Measurements from ENCODE around the gene KCMF1.

The KCMF1 gene

GRCh38 chr2:84995826-84996225, 24.9 kb downstream of the KCMF1 start:
- Histone ChIP-seq H4K20me1 (ENCODE audit: control insufficient read depth, insufficient read depth, low read depth, low read length) (peaks cover 3% of the 10 kb centered on the region; the same call in 1 of the 2 replicates), H3K4me1 (ENCODE audit: control insufficient read depth, low read length) (peaks cover 8% of the 10 kb centered on the region), H3K4me3 (ENCODE audit: low read length) (no peak overlapping the region), H3K4me2 (ENCODE audit: low read length) (no peak overlapping the region), H3K27me3 (ENCODE audit: control insufficient read depth, low read length) (no peaks in the 10 kb centered on the region), H3K36me3 (ENCODE audit: control insufficient read depth, low read length) (no peaks in the 10 kb centered on the region; the same call in 1 of the 2 replicates), H3K9me3 (ENCODE audit: control insufficient read depth, insufficient read depth, low read length) (no peaks in the 10 kb centered on the region), H3K79me2 (ENCODE audit: control insufficient read depth, low read length) (peaks cover 97% of the 10 kb centered on the region), H3F3A (ENCODE audit: control insufficient read depth, insufficient read depth) (no peaks in the 10 kb centered on the region), H3K9me2 (replicated peaks; ENCODE audit: control insufficient read depth, low read length) (no peaks in the 10 kb centered on the region), H3K27ac (ENCODE audit: low read depth, low read length) (no peak overlapping the region)
- TF ChIP-seq CTCF (IDR thresholded peaks at IDR 0.05; ENCODE audit: low read depth, low read length, poor library complexity, severe bottlenecking) (no peak), EZH2phosphoT487 (IDR thresholded peaks at IDR 0.05; ENCODE audit: borderline replicate concordance, low read length) (no peak)

GRCh38 chr2:84996909-84997308, 25.9 kb downstream of the KCMF1 start:
- no peaks in the 10 kb centered on the region for H3K9me3 ChIP-seq (ENCODE audit: control insufficient read depth, insufficient read depth, low read length)
- H3K4me1 ChIP-seq (ENCODE audit: control insufficient read depth, low read length) = peaks cover 8% of the 10 kb centered on the region
- no peak overlapping the region for H3K4me3 ChIP-seq (ENCODE audit: low read length)
- no peaks in the 10 kb centered on the region for H3F3A ChIP-seq (ENCODE audit: control insufficient read depth, insufficient read depth)
- H3K4me2 ChIP-seq (ENCODE audit: low read length) = no peak overlapping the region
- peaks cover 97% of the 10 kb centered on the region for H3K79me2 ChIP-seq (ENCODE audit: control insufficient read depth, low read length)
- H3K36me3 ChIP-seq (ENCODE audit: control insufficient read depth, low read length) = no peaks in the 10 kb centered on the region; the same call in 1 of the 2 replicates
- no peak for TF ChIP-seq CTCF (IDR thresholded peaks at IDR 0.05; ENCODE audit: low read depth, low read length, poor library complexity, severe bottlenecking)
- TF ChIP-seq EZH2phosphoT487 (IDR thresholded peaks at IDR 0.05; ENCODE audit: borderline replicate concordance, low read length) = no peak
- H3K9me2 ChIP-seq (replicated peaks; ENCODE audit: control insufficient read depth, low read length) = no peaks in the 10 kb centered on the region
- H3K27me3 ChIP-seq (ENCODE audit: control insufficient read depth, low read length) = no peaks in the 10 kb centered on the region
- H4K20me1 ChIP-seq (ENCODE audit: control insufficient read depth, insufficient read depth, low read depth, low read length) = 0 out of 2 replicates have a peak, but pooled peaks cover 4% of the 10 kb centered on the region
- H3K27ac ChIP-seq (ENCODE audit: low read depth, low read length) = no peak overlapping the region

GRCh38 chr2:84999553-84999955, 28.6 kb downstream of the KCMF1 start:
- Histone ChIP-seq H3K27ac (ENCODE audit: low read depth, low read length) (no peak overlapping the region), H3F3A (ENCODE audit: control insufficient read depth, insufficient read depth) (no peaks in the 10 kb centered on the region), H3K27me3 (ENCODE audit: control insufficient read depth, low read length) (no peaks in the 10 kb centered on the region), H3K36me3 (ENCODE audit: control insufficient read depth, low read length) (peaks cover 5% of the 10 kb centered on the region), H3K4me3 (ENCODE audit: low read length) (no peak overlapping the region), H4K20me1 (ENCODE audit: control insufficient read depth, insufficient read depth, low read depth, low read length) (0 out of 2 replicates have a peak, but pooled peaks cover 9% of the 10 kb centered on the region), H3K9me3 (ENCODE audit: control insufficient read depth, insufficient read depth, low read length) (no peaks in the 10 kb centered on the region), H3K4me2 (ENCODE audit: low read length) (no peak overlapping the region), H3K79me2 (ENCODE audit: control insufficient read depth, low read length) (peaks cover 97% of the 10 kb centered on the region), H3K4me1 (ENCODE audit: control insufficient read depth, low read length) (peaks cover 10% of the 10 kb centered on the region), H3K9me2 (replicated peaks; ENCODE audit: control insufficient read depth, low read length) (no peaks in the 10 kb centered on the region)
- TF ChIP-seq CTCF (IDR thresholded peaks at IDR 0.05; ENCODE audit: low read depth, low read length, poor library complexity, severe bottlenecking) (no peak), EZH2phosphoT487 (IDR thresholded peaks at IDR 0.05; ENCODE audit: borderline replicate concordance, low read length) (no peak)
